ENCODE measurements around the gene CYB5R3. TPM values are rescaled to one million over a fixed set of nuclear protein-coding genes. Genes with fewer than 3 reads are reported as not detected.

CYB5R3 gene
- total RNA-seq, 1 experiment from 2014 or later = 85.4 TPM

GRCh38 chr22:42623301-42623751, 25.9 kb downstream of the CYB5R3 start:
- H3K36me3 Mint-ChIP-seq = peaks cover 5% of the 10 kb centered on the region
- H3K27me3 Mint-ChIP-seq (ENCODE audit: low read depth) = no peaks in the 10 kb centered on the region
- no peak overlapping the region for H3K27ac Mint-ChIP-seq
- H3K9me3 Mint-ChIP-seq = no peaks in the 10 kb centered on the region
- DNase-seq (ENCODE audit: low spot score) = no peak
- no peaks in the 10 kb centered on the region; the same call in none of the 2 replicates for H3K4me1 Mint-ChIP-seq
- TF ChIP-seq SMAD3 (CRISPR knock-in tag; IDR thresholded peaks at IDR 0.05; ENCODE audit: borderline replicate concordance) = no peak
- TF ChIP-seq, protein P1, sequence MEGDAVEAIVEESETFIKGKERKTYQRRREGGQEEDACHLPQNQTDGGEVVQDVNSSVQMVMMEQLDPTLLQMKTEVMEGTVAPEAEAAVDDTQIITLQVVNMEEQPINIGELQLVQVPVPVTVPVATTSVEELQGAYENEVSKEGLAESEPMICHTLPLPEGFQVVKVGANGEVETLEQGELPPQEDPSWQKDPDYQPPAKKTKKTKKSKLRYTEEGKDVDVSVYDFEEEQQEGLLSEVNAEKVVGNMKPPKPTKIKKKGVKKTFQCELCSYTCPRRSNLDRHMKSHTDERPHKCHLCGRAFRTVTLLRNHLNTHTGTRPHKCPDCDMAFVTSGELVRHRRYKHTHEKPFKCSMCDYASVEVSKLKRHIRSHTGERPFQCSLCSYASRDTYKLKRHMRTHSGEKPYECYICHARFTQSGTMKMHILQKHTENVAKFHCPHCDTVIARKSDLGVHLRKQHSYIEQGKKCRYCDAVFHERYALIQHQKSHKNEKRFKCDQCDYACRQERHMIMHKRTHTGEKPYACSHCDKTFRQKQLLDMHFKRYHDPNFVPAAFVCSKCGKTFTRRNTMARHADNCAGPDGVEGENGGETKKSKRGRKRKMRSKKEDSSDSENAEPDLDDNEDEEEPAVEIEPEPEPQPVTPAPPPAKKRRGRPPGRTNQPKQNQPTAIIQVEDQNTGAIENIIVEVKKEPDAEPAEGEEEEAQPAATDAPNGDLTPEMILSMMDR (IDR thresholded peaks at IDR 0.05) = no peak
- TF ChIP-seq ZNF138 (CRISPR knock-in tag; conservative IDR thresholded peaks at IDR 0.05) = no peak
- H3K4me3 Mint-ChIP-seq = no peak overlapping the region
- ChIA-PET CTCF (interaction anchor here (1.5 to 3.8 kb wide), 2 partner anchors 8 to 197 kb away, joined by 3 to 13 read pairs; partner anchors contain the start of gene POLDIP3), POLR2A (no interaction called here)
- no peak for ATAC-seq

- peaks cover 7% of the 10 kb centered on the region for H3K4me1 Mint-ChIP-seq
- CTCF ChIA-PET = interaction anchor here (0.5 to 3.8 kb wide), 33 partner anchors 7 to 508 kb away, joined by 3 to 13 read pairs (median 4); partner anchors contain the start of genes ARFGAP3 and CYB5R3
- H3K27ac Mint-ChIP-seq = no peak overlapping the region
- POLR2A ChIA-PET = no interaction called here
- H3K36me3 Mint-ChIP-seq = peaks cover 2% of the 10 kb centered on the region; the same call in 1 of the 2 replicates
- DNase-seq (ENCODE audit: low spot score) (no peak), ATAC-seq (no peak)
- H3K4me3 Mint-ChIP-seq = no peak overlapping the region
- no peaks in the 10 kb centered on the region for H3K27me3 Mint-ChIP-seq (ENCODE audit: low read depth)
- TF ChIP-seq SMAD3 (CRISPR knock-in tag; IDR thresholded peaks at IDR 0.05; ENCODE audit: borderline replicate concordance) (no peak), JAZF1 (CRISPR knock-in tag; IDR thresholded peaks at IDR 0.05) (no peak), ELF4 (CRISPR knock-in tag; IDR thresholded peaks at IDR 0.05; ENCODE audit: low read depth) (no peak), NR1H2 (CRISPR knock-in tag; IDR thresholded peaks at IDR 0.05) (no peak), ZSCAN18 (CRISPR knock-in tag; IDR thresholded peaks at IDR 0.05) (no peak), ZNF121 (CRISPR knock-in tag; IDR thresholded peaks at IDR 0.05) (no peak), TP53 (CRISPR knock-in tag; IDR thresholded peaks at IDR 0.05) (no peak)
- TF ChIP-seq, protein P2, sequence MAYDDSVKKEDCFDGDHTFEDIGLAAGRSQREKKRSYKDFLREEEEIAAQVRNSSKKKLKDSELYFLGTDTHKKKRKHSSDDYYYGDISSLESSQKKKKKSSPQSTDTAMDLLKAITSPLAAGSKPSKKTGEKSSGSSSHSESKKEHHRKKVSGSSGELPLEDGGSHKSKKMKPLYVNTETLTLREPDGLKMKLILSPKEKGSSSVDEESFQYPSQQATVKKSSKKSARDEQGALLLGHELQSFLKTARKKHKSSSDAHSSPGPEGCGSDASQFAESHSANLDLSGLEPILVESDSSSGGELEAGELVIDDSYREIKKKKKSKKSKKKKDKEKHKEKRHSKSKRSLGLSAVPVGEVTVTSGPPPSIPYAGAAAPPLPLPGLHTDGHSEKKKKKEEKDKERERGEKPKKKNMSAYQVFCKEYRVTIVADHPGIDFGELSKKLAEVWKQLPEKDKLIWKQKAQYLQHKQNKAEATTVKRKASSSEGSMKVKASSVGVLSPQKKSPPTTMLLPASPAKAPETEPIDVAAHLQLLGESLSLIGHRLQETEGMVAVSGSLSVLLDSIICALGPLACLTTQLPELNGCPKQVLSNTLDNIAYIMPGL (CRISPR knock-in tag; IDR thresholded peaks at IDR 0.05) = no peak
- TF ChIP-seq, protein P1 (IDR thresholded peaks at IDR 0.05) = no peak
- TF ChIP-seq, protein P3, sequence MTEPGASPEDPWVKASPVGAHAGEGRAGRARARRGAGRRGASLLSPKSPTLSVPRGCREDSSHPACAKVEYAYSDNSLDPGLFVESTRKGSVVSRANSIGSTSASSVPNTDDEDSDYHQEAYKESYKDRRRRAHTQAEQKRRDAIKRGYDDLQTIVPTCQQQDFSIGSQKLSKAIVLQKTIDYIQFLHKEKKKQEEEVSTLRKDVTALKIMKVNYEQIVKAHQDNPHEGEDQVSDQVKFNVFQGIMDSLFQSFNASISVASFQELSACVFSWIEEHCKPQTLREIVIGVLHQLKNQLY (CRISPR knock-in tag; IDR thresholded peaks at IDR 0.05) = no peak
- TF ChIP-seq, protein P4, sequence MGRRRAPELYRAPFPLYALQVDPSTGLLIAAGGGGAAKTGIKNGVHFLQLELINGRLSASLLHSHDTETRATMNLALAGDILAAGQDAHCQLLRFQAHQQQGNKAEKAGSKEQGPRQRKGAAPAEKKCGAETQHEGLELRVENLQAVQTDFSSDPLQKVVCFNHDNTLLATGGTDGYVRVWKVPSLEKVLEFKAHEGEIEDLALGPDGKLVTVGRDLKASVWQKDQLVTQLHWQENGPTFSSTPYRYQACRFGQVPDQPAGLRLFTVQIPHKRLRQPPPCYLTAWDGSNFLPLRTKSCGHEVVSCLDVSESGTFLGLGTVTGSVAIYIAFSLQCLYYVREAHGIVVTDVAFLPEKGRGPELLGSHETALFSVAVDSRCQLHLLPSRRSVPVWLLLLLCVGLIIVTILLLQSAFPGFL (CRISPR knock-in tag; IDR thresholded peaks at IDR 0.05; ENCODE audit: borderline replicate concordance) = no peak
- TF ChIP-seq, protein P5, sequence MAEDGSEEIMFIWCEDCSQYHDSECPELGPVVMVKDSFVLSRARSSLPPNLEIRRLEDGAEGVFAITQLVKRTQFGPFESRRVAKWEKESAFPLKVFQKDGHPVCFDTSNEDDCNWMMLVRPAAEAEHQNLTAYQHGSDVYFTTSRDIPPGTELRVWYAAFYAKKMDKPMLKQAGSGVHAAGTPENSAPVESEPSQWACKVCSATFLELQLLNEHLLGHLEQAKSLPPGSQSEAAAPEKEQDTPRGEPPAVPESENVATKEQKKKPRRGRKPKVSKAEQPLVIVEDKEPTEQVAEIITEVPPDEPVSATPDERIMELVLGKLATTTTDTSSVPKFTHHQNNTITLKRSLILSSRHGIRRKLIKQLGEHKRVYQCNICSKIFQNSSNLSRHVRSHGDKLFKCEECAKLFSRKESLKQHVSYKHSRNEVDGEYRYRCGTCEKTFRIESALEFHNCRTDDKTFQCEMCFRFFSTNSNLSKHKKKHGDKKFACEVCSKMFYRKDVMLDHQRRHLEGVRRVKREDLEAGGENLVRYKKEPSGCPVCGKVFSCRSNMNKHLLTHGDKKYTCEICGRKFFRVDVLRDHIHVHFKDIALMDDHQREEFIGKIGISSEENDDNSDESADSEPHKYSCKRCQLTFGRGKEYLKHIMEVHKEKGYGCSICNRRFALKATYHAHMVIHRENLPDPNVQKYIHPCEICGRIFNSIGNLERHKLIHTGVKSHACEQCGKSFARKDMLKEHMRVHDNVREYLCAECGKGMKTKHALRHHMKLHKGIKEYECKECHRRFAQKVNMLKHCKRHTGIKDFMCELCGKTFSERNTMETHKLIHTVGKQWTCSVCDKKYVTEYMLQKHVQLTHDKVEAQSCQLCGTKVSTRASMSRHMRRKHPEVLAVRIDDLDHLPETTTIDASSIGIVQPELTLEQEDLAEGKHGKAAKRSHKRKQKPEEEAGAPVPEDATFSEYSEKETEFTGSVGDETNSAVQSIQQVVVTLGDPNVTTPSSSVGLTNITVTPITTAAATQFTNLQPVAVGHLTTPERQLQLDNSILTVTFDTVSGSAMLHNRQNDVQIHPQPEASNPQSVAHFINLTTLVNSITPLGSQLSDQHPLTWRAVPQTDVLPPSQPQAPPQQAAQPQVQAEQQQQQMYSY (CRISPR knock-in tag; IDR thresholded peaks at IDR 0.05) = no peak
- no peaks in the 10 kb centered on the region for H3K9me3 Mint-ChIP-seq
Measured at GRCh38 chr22:42622061-42622710, 27.0 kb downstream of the CYB5R3 start.

Measured in WTC11 (cell line).